Measurements from ENCODE around the gene ALDH4A1. TPM values are rescaled to one million over a fixed set of nuclear protein-coding genes. Genes with fewer than 3 reads are reported as not detected.

Gene ALDH4A1
- total and polyA plus RNA-seq, 5 experiments from 2014 or later = 0.31 to 2.5 (median 1.6) TPM

- H3K9me3 Mint-ChIP-seq = no peaks in the 10 kb centered on the region
- H3K4me3 Mint-ChIP-seq = no peak overlapping the region
- no peak overlapping the region for H3K27ac Mint-ChIP-seq
- ATAC-seq (no peak), DNase-seq (no peak)
- POLR2A ChIA-PET = interaction anchor here (0.7 kb wide), 1 partner anchor 162 kb away, joined by 3 read pairs; no protein-coding TSS in a partner anchor
- H3K36me3 Mint-ChIP-seq = no peaks in the 10 kb centered on the region
- peaks cover 0 to 1% (median 0%) of the 10 kb centered on the region in 4 donors for H3K4me1 Mint-ChIP-seq
- no peaks in the 10 kb centered on the region for H3K27me3 Mint-ChIP-seq
Observed at GRCh38 chr1:18890706-18891425, 11.5 kb downstream of the ALDH4A1 start.

GRCh38 chr1:18886003-18886335 is 16.4 kb downstream of the ALDH4A1 start:
- Mint-ChIP-seq H3K4me3 (no peak overlapping the region), H3K27me3 (no peaks in the 10 kb centered on the region), H3K27ac (peak overlapping the region in 2 of 10 donors; percentile 38 to 50), H3K9me3 (no peaks in the 10 kb centered on the region), H3K4me1 (no peaks in the 10 kb centered on the region), H3K36me3 (no peaks in the 10 kb centered on the region)
- POLR2A ChIA-PET = no interaction called here
- no peak for ATAC-seq
- no peak for DNase-seq

GRCh38 chr1:18885311-18886002 is 16.9 kb downstream of the ALDH4A1 start:
- POLR2A ChIA-PET = no interaction called here
- no peaks in the 10 kb centered on the region for H3K9me3 Mint-ChIP-seq
- no peaks in the 10 kb centered on the region for H3K36me3 Mint-ChIP-seq
- H3K4me1 Mint-ChIP-seq = no peaks in the 10 kb centered on the region
- no peak overlapping the region for H3K4me3 Mint-ChIP-seq
- ATAC-seq = no peak
- no peaks in the 10 kb centered on the region for H3K27me3 Mint-ChIP-seq
- no peak for DNase-seq
- H3K27ac Mint-ChIP-seq = no peak overlapping the region

GRCh38 chr1:18884727-18885126 is 17.6 kb downstream of the ALDH4A1 start:
- POLR2A ChIA-PET = no interaction called here
- Mint-ChIP-seq H3K27me3 (no peaks in the 10 kb centered on the region), H3K4me3 (no peak overlapping the region), H3K36me3 (no peaks in the 10 kb centered on the region), H3K27ac (peak overlapping the region in 4 of 10 donors; percentile 19 to 76 (median 38)), H3K4me1 (no peaks in the 10 kb centered on the region), H3K9me3 (no peaks in the 10 kb centered on the region)
- ATAC-seq (no peak), DNase-seq (no peak)

- no peaks in the 10 kb centered on the region for H3K27me3 Mint-ChIP-seq
- POLR2A ChIA-PET = no interaction called here
Observed at GRCh38 chr1:18884419-18884717, 18.0 kb downstream of the ALDH4A1 start.

GRCh38 chr1:18883636-18884418 is 18.5 kb downstream of the ALDH4A1 start:
- POLR2A ChIA-PET = no interaction called here
- H3K27me3 Mint-ChIP-seq = no peaks in the 10 kb centered on the region
- no peaks in the 10 kb centered on the region for H3K4me1 Mint-ChIP-seq
- DNase-seq = peak; percentile 48 to 84 (median 64)
- peak; percentile 71 to 82 for ATAC-seq
- H3K9me3 Mint-ChIP-seq = no peaks in the 10 kb centered on the region
- H3K27ac Mint-ChIP-seq = no peak overlapping the region
- no peak overlapping the region for H3K4me3 Mint-ChIP-seq
- H3K36me3 Mint-ChIP-seq = no peaks in the 10 kb centered on the region

More at GRCh38 chr1:18884419-18884717, 18.0 kb downstream of the ALDH4A1 start:
- Mint-ChIP-seq H3K9me3 (no peaks in the 10 kb centered on the region), H3K36me3 (no peaks in the 10 kb centered on the region), H3K27ac (peak overlapping the region in 2 of 10 donors; percentile 34 to 41), H3K4me1 (no peaks in the 10 kb centered on the region), H3K4me3 (no peak overlapping the region)
- DNase-seq (peak in 1 of 10 donors; percentile 25), ATAC-seq (no peak)

- no peak for ATAC-seq
- no peaks in the 10 kb centered on the region for H3K4me1 Mint-ChIP-seq
Observed at GRCh38 chr1:18883079-18883478, 19.3 kb downstream of the ALDH4A1 start.

GRCh38 chr1:18882486-18882885 is 19.9 kb downstream of the ALDH4A1 start:
- Mint-ChIP-seq H3K4me3 (no peak overlapping the region), H3K27ac (peak overlapping the region in 1 of 10 donors; percentile 62)

More at GRCh38 chr1:18883079-18883478, 19.3 kb downstream of the ALDH4A1 start:
- DNase-seq = no peak
- H3K4me3 Mint-ChIP-seq = no peak overlapping the region
- no peaks in the 10 kb centered on the region for H3K9me3 Mint-ChIP-seq
- POLR2A ChIA-PET = no interaction called here
- H3K27ac Mint-ChIP-seq = no peak overlapping the region
- H3K36me3 Mint-ChIP-seq = no peaks in the 10 kb centered on the region
- no peaks in the 10 kb centered on the region for H3K27me3 Mint-ChIP-seq

GRCh38 chr1:18881642-18882431 is 20.5 kb downstream of the ALDH4A1 start:
- ATAC-seq = no peak
- Mint-ChIP-seq H3K9me3 (no peaks in the 10 kb centered on the region), H3K27me3 (no peaks in the 10 kb centered on the region), H3K36me3 (no peaks in the 10 kb centered on the region), H3K27ac (peak overlapping the region in 1 of 10 donors; percentile 62), H3K4me3 (no peak overlapping the region), H3K4me1 (no peaks in the 10 kb centered on the region)
- no peak for DNase-seq
- POLR2A ChIA-PET = no interaction called here

More at GRCh38 chr1:18882486-18882885, 19.9 kb downstream of the ALDH4A1 start:
- no peaks in the 10 kb centered on the region for H3K36me3 Mint-ChIP-seq
- POLR2A ChIA-PET = no interaction called here
- no peak for ATAC-seq
- no peaks in the 10 kb centered on the region for H3K27me3 Mint-ChIP-seq
- no peaks in the 10 kb centered on the region for H3K4me1 Mint-ChIP-seq
- H3K9me3 Mint-ChIP-seq = no peaks in the 10 kb centered on the region
- DNase-seq = no peak

GRCh38 chr1:18881164-18881563 is 21.2 kb downstream of the ALDH4A1 start:
- no peaks in the 10 kb centered on the region for H3K9me3 Mint-ChIP-seq
- ATAC-seq (no peak), DNase-seq (no peak)
- H3K36me3 Mint-ChIP-seq = no peaks in the 10 kb centered on the region
- H3K4me3 Mint-ChIP-seq = no peak overlapping the region
- POLR2A ChIA-PET = no interaction called here
- H3K4me1 Mint-ChIP-seq = no peaks in the 10 kb centered on the region
- H3K27ac Mint-ChIP-seq = no peak overlapping the region
- no peaks in the 10 kb centered on the region for H3K27me3 Mint-ChIP-seq

- no peaks in the 10 kb centered on the region for H3K27me3 Mint-ChIP-seq
- H3K9me3 Mint-ChIP-seq = no peaks in the 10 kb centered on the region
- no peak overlapping the region for H3K27ac Mint-ChIP-seq
- ATAC-seq (no peak), DNase-seq (no peak)
- H3K36me3 Mint-ChIP-seq = no peaks in the 10 kb centered on the region
- H3K4me3 Mint-ChIP-seq = no peak overlapping the region
- POLR2A ChIA-PET = no interaction called here
- H3K4me1 Mint-ChIP-seq = no peaks in the 10 kb centered on the region
Observed at GRCh38 chr1:18880585-18880984, 21.8 kb downstream of the ALDH4A1 start.

GRCh38 chr1:18879791-18880309 is 22.5 kb downstream of the ALDH4A1 start:
- Mint-ChIP-seq H3K9me3 (no peaks in the 10 kb centered on the region), H3K36me3 (no peaks in the 10 kb centered on the region), H3K4me3 (no peak overlapping the region), H3K4me1 (no peaks in the 10 kb centered on the region), H3K27ac (no peak overlapping the region), H3K27me3 (no peaks in the 10 kb centered on the region)
- DNase-seq (no peak), ATAC-seq (no peak)
- POLR2A ChIA-PET = no interaction called here
